ENCODE measurements around the gene HELZ2.

Gene HELZ2, protein sequence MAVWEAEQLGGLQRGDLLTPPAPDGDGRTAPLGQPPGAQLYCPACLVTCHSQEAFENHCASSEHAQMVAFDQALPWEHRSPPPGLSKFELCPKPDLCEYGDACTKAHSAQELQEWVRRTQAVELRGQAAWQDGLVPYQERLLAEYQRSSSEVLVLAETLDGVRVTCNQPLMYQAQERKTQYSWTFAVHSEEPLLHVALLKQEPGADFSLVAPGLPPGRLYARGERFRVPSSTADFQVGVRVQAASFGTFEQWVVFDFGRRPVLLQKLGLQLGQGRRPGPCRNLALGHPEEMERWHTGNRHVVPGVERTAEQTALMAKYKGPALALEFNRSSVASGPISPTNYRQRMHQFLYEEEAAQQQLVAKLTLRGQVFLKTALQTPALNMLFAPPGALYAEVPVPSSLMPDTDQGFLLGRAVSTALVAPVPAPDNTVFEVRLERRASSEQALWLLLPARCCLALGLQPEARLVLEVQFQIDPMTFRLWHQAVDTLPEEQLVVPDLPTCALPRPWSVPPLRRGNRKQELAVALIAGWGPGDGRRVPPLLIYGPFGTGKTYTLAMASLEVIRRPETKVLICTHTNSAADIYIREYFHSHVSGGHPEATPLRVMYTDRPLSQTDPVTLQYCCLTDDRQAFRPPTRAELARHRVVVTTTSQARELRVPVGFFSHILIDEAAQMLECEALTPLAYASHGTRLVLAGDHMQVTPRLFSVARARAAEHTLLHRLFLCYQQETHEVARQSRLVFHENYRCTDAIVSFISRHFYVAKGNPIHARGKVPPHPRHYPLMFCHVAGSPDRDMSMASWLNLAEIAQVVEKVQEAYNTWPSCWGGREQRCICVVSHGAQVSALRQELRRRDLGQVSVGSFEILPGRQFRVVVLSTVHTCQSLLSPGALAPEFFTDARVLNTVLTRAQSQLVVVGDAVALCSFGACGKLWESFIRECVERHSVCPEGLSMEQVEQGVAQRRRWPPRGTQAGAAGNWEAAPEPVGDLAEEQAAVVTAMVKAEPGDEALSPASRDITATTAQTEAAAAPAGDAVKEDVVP (N-terminal part only)

DNA sequence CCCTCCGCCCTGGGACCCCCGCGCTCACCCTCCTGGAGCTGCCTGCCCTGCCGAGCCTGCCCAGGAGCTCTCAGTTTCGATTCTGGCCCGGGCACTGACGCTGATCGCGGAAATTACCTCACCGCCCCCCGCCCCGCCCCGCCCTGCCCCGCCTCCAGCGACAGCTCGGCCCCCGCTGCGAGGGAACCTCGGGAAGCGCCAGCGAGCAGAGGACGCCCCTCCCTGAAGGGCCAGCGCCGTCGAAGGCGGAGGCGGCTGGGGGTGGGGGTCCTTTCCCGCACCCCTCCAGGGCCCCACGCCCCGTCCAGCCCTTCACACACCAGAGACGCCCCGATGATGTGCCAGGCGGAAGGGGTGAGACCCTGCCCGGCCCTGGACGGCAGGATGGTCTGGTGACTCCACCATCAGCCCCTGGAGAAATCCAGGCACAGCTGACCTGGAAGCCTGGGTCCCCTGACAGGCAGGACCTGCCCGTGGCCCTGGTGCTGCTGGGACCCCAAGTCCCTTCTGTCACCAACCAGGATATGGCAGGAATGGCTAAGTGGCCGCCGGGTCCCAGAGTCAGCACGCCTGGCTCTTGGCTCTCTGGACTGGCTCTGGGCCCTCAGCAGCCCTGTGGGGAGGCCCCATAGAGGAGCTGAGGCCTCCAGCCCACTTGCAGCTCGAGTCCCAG, at the start of gene HELZ2:
HELZ2 (minus strand) TSS at position 84 of the 673 bp plus-strand sequence. CDS start 1,854 bp downstream, outside the sequence.
- H3K9me3 ChIP-seq (ENCODE audit: control insufficient read depth in 2 of 2, low read length in 2 of 2), result no peaks in the 10 kb centered on the region
- peaks cover 24% of the 10 kb centered on the region for H3K4me1 ChIP-seq (ENCODE audit: control insufficient read depth, insufficient read depth, low read length)
- H3K27ac ChIP-seq (ENCODE audit: low read length), result peak within 1 kb of the TSS; percentile 64
- peak within 1 kb of the TSS; percentile 84 to 93 for H3K4me3 ChIP-seq (ENCODE audit: low read length in 2 of 2)
- peak within 1 kb of the TSS; percentile 81 to 94 for H3K9ac ChIP-seq (ENCODE audit: low read length in 2 of 2)
- H3K36me3 ChIP-seq (ENCODE audit: control insufficient read depth in 2 of 2, insufficient read depth in 2 of 2, low read length in 2 of 2), result no peaks in the 10 kb centered on the region
- H3K27me3 ChIP-seq (ENCODE audit: control insufficient read depth in 1 of 2, insufficient read depth in 2 of 2, low read length in 2 of 2), result no peaks in the 10 kb centered on the region

DNA sequence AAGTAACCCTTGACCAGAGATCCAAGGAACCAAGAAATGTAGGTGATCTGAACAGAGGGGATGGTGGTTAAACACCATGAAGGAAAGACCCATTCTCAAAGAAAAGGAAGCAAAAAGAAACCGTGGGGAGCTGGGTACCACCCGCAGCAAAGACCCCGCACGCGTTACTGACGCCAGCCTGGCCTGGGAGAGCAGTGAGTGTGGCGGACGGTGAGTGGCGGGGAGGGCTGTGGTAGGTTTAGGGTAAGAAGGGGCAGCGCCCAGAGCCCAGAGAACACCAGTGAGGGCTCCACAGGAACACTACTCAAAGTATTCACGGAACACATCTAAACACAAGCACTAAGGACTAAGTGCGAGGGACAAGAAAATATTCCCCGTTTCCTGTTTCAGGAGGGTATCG, 48.7 kb upstream of the HELZ2 start:
- H3K4me3 ChIP-seq (ENCODE audit: low read length in 2 of 2), result no peak overlapping the region
- no peaks in the 10 kb centered on the region for H3K27me3 ChIP-seq (ENCODE audit: control insufficient read depth in 1 of 2, insufficient read depth in 2 of 2, low read length in 2 of 2)
- no peak overlapping the region for H3K27ac ChIP-seq (ENCODE audit: low read length)
- no peaks in the 10 kb centered on the region for H3K9me3 ChIP-seq (ENCODE audit: control insufficient read depth in 2 of 2, low read length in 2 of 2)
- no peak overlapping the region for H3K9ac ChIP-seq (ENCODE audit: low read length in 2 of 2)
- H3K4me1 ChIP-seq (ENCODE audit: control insufficient read depth, insufficient read depth, low read length), result peaks cover 5% of the 10 kb centered on the region
- H3K36me3 ChIP-seq (ENCODE audit: control insufficient read depth in 2 of 2, insufficient read depth in 2 of 2, low read length in 2 of 2), result peaks cover 7 to 9% of the 10 kb centered on the region in 2 donors

DNA sequence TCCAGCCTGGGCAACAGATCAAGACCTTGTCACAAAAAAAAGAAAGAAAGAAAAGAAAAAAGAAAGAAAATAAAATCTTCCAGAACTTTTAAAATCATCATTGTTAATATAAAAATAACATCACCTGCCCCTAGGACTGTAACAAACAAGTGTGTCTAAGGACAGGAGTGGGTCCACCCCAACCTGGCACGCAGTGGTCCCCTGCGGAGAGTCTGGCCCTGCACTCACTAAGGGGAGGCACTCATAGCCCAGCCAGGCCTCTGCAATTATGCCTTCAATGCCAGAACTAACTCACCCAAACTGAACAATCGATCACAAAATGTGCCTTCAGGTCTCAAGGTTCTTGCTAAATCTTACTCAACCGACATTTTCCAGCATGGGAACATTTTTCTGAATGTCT, 48.1 kb upstream of the HELZ2 start:
- no peak overlapping the region for H3K27ac ChIP-seq (ENCODE audit: low read length)
- H3K36me3 ChIP-seq (ENCODE audit: control insufficient read depth in 2 of 2, insufficient read depth in 2 of 2, low read length in 2 of 2), result peaks cover 7 to 11% of the 10 kb centered on the region in 2 donors
- no peaks in the 10 kb centered on the region for H3K9me3 ChIP-seq (ENCODE audit: control insufficient read depth in 2 of 2, low read length in 2 of 2)
- no peak overlapping the region for H3K4me3 ChIP-seq (ENCODE audit: low read length in 2 of 2)
- H3K4me1 ChIP-seq (ENCODE audit: control insufficient read depth, insufficient read depth, low read length), result peaks cover 5% of the 10 kb centered on the region
- no peak overlapping the region for H3K9ac ChIP-seq (ENCODE audit: low read length in 2 of 2)
- no peaks in the 10 kb centered on the region for H3K27me3 ChIP-seq (ENCODE audit: control insufficient read depth in 1 of 2, insufficient read depth in 2 of 2, low read length in 2 of 2)

DNA sequence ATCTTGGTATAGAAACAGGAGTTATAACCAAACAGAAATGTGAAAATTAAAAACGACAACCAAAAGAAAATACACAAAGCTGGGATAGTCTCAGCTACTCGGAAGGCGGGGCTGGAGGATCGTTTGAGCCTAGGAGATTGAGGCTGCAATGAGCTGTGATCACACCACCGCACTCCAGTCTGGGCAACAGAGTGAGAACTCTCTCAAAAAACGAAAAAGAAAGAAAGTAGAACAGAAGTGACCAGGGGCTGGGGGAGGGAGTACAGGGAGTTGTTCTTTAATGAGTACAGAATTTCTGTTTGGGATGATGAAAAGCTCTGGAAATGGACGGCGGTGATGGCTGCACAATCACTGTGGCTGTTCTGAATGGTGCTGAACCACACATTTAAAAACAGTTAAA, 47.0 kb upstream of the HELZ2 start:
- Histone ChIP-seq H3K4me1 (ENCODE audit: control insufficient read depth, insufficient read depth, low read length) (peaks cover 5% of the 10 kb centered on the region), H3K36me3 (ENCODE audit: control insufficient read depth in 2 of 2, insufficient read depth in 2 of 2, low read length in 2 of 2) (peaks cover 7 to 13% of the 10 kb centered on the region in 2 donors), H3K27me3 (ENCODE audit: control insufficient read depth in 1 of 2, insufficient read depth in 2 of 2, low read length in 2 of 2) (no peaks in the 10 kb centered on the region), H3K9ac (ENCODE audit: low read length in 2 of 2) (no peak overlapping the region), H3K9me3 (ENCODE audit: control insufficient read depth in 2 of 2, low read length in 2 of 2) (no peaks in the 10 kb centered on the region), H3K4me3 (ENCODE audit: low read length in 2 of 2) (no peak overlapping the region), H3K27ac (ENCODE audit: low read length) (no peak overlapping the region)

DNA sequence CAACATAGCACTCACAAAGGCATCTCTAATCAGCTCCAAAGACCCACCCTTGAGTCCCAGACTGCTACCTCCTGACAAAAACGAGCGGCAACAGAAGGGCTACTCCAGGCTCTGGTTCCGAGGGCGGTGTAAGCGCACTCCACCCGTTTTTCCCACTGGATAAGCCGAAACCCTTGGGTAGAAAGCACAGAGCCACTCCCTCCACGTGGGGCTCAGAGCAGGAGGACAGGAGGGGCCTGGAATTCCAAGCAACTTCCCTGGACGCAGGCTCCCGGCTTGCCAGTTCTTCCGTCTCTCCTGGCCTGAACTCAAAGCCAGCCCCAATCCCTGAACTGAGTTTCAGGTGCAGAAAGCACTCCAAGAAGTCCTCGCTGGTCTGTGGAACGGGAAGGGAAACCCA, 45.5 kb upstream of the HELZ2 start:
- Histone ChIP-seq H3K36me3 (ENCODE audit: control insufficient read depth in 2 of 2, insufficient read depth in 2 of 2, low read length in 2 of 2) (peaks cover 10 to 13% of the 10 kb centered on the region in 2 donors), H3K27me3 (ENCODE audit: control insufficient read depth in 1 of 2, insufficient read depth in 2 of 2, low read length in 2 of 2) (no peaks in the 10 kb centered on the region), H3K4me1 (ENCODE audit: control insufficient read depth, insufficient read depth, low read length) (no peaks in the 10 kb centered on the region), H3K27ac (ENCODE audit: low read length) (no peak overlapping the region), H3K9me3 (ENCODE audit: control insufficient read depth in 2 of 2, low read length in 2 of 2) (no peaks in the 10 kb centered on the region), H3K4me3 (ENCODE audit: low read length in 2 of 2) (no peak overlapping the region), H3K9ac (ENCODE audit: low read length in 2 of 2) (no peak overlapping the region)

DNA sequence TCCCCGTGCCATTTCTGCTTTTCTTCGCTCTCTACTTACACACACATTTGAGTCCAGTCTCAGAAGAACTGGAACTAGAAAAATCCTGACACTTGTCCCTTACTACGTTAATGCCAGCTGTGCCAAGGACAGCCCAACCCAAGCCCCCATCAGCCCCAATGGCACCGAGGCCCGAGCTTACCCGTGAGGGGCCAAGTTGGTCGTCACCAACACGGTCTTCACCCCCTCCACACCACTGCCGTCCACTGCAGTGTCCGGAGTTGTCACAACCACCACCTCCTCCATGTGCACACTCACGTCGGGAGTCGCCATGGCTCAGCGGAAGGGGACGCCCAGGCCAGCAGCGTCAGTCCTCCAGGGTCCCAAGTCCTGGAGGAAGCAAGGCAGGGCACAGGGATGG, 45.0 kb upstream of the HELZ2 start:
- Histone ChIP-seq H3K9ac (ENCODE audit: low read length in 2 of 2) (no peak overlapping the region), H3K4me3 (ENCODE audit: low read length in 2 of 2) (no peak overlapping the region), H3K27me3 (ENCODE audit: control insufficient read depth in 1 of 2, insufficient read depth in 2 of 2, low read length in 2 of 2) (no peaks in the 10 kb centered on the region), H3K9me3 (ENCODE audit: control insufficient read depth in 2 of 2, low read length in 2 of 2) (no peaks in the 10 kb centered on the region), H3K36me3 (ENCODE audit: control insufficient read depth in 2 of 2, insufficient read depth in 2 of 2, low read length in 2 of 2) (peaks cover 10 to 13% of the 10 kb centered on the region in 2 donors), H3K27ac (ENCODE audit: low read length) (no peak overlapping the region), H3K4me1 (ENCODE audit: control insufficient read depth, insufficient read depth, low read length) (no peaks in the 10 kb centered on the region)

DNA sequence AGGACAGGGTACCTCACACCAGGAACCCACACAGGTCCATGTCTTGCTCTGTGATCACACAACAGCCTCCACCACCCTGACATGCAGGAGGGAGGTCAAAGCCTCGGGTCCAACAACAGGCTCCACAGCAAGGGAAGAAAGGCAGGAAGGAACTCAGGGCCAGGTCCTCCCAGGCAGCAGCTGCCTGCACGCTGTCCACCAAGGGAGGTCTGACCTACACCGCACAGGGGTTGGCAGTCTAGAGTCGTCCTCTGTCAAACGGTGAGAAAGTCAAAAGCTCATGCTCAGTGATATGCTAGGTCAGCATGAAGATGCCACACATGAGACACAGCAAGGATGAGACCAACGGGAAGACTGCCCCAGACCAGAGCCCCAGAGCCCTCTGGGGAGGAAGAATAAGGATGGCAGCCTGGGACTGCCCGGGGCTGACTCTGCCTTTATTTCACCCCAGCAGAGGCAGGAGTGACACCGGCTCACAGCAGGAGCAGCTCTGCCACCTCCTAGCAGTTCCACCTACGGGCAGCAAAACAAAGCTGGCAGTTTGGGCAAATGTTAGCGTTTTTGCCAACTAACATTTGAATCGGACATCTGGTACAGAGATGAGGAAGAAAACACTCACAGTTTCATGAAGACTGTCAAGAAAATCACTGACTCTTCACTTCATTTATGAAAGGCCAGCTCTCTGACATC, 44.4 kb upstream of the HELZ2 start:
- Histone ChIP-seq H3K4me1 (ENCODE audit: control insufficient read depth, insufficient read depth, low read length) (no peaks in the 10 kb centered on the region), H3K9ac (ENCODE audit: low read length in 2 of 2) (no peak overlapping the region), H3K36me3 (ENCODE audit: control insufficient read depth in 2 of 2, insufficient read depth in 2 of 2, low read length in 2 of 2) (peaks cover 10 to 13% of the 10 kb centered on the region in 2 donors), H3K27me3 (ENCODE audit: control insufficient read depth in 1 of 2, insufficient read depth in 2 of 2, low read length in 2 of 2) (no peaks in the 10 kb centered on the region), H3K4me3 (ENCODE audit: low read length in 2 of 2) (no peak overlapping the region), H3K27ac (ENCODE audit: low read length) (no peak overlapping the region), H3K9me3 (ENCODE audit: control insufficient read depth in 2 of 2, low read length in 2 of 2) (no peaks in the 10 kb centered on the region)

DNA sequence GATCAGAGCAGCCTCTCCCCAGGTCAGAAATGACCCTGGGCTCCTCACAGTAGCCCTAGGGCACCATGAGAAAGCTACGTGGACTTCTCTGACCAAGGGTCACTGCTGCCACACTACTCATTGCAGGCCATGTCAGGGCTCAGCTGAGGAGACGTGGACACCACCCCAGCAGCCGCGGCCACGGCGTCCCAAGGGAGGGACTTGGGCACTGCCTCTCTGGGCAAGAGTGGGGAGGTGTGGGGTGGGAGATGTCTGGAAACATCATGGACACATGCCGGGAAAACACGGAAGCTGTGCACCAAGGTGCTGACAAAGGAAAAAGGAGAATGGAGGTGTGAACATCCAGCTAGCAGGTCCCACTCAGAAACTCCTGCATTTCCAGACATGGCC, 43.8 kb upstream of the HELZ2 start:
- H3K36me3 ChIP-seq (ENCODE audit: control insufficient read depth in 2 of 2, insufficient read depth in 2 of 2, low read length in 2 of 2), result peaks cover 10 to 13% of the 10 kb centered on the region in 2 donors
- no peak overlapping the region for H3K9ac ChIP-seq (ENCODE audit: low read length in 2 of 2)
- no peak overlapping the region for H3K4me3 ChIP-seq (ENCODE audit: low read length in 2 of 2)
- H3K27ac ChIP-seq (ENCODE audit: low read length), result no peak overlapping the region
- H3K27me3 ChIP-seq (ENCODE audit: control insufficient read depth in 1 of 2, insufficient read depth in 2 of 2, low read length in 2 of 2), result no peaks in the 10 kb centered on the region
- H3K9me3 ChIP-seq (ENCODE audit: control insufficient read depth in 2 of 2, low read length in 2 of 2), result no peaks in the 10 kb centered on the region
- H3K4me1 ChIP-seq (ENCODE audit: control insufficient read depth, insufficient read depth, low read length), result no peaks in the 10 kb centered on the region

DNA sequence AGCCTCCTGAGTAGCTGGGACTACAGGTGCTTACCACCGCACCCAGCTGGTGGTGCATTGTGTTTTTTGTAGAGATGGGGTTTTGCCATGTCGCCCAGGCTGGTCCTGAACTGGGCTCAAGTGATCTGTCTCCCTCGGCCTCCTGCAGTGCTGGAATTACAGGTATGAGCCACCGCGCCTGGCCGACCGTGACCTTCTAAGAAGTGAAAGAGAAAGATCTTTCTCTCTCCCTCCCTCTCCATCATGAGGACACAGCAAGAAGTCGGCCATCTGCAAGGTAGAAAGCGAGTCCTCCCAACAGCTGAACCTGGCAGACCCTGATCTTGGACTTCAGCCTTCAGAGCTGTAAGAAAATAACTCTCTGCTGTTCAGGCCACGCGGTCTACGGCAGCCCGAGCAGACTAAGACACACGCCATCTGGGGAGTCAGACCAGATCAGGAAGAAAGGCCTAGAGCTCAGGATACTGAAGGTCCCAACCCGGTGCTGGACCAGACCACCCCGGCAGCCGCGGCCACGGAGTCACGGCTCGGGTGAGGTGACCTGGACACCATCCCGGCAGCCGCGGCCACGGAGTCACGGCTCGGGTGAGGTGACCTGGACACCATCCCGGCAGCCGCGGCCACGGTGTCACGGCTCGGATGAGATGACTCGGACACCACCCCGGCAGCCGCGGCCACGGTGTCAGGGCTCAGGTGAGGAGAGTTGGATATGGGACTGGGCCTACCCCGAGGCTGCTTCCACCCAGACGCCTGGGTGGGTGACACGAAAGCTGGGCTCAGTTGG, 43.2 kb upstream of the HELZ2 start:
- H3K4me1 ChIP-seq (ENCODE audit: control insufficient read depth, insufficient read depth, low read length), result no peaks in the 10 kb centered on the region
- H3K9me3 ChIP-seq (ENCODE audit: control insufficient read depth in 2 of 2, low read length in 2 of 2), result no peaks in the 10 kb centered on the region
- no peaks in the 10 kb centered on the region for H3K27me3 ChIP-seq (ENCODE audit: control insufficient read depth in 1 of 2, insufficient read depth in 2 of 2, low read length in 2 of 2)
- no peak overlapping the region for H3K27ac ChIP-seq (ENCODE audit: low read length)
- H3K9ac ChIP-seq (ENCODE audit: low read length in 2 of 2), result no peak overlapping the region
- H3K36me3 ChIP-seq (ENCODE audit: control insufficient read depth in 2 of 2, insufficient read depth in 2 of 2, low read length in 2 of 2), result peaks cover 10 to 13% of the 10 kb centered on the region in 2 donors
- H3K4me3 ChIP-seq (ENCODE audit: low read length in 2 of 2), result no peak overlapping the region
